Astrocyte (in vitro differentiated cells and primary cell): ENCODE results near the gene CFTR. TPM values are rescaled to one million over a fixed set of nuclear protein-coding genes. Genes with fewer than 3 reads are reported as not detected.

Experiments
- DNase-seq: peaks from one replicate; pipeline ENCODE4 v3.0.0-alpha.2; 2010; ENCODE audit warnings: low read depth
- FAIRE-seq: peaks from 2 replicates; lab custom pipeline; 2011; peaks lifted over from hg19 to GRCh38; lab: Jason Lieb, UNC
- H2AFZ ChIP-seq: 2 replicates; pipeline ENCODE4 v1.6.0; 2012; ENCODE audit warnings: low read depth, low read length, inconsistent platforms
- H3K27ac ChIP-seq: 2 replicates; pipeline ENCODE4 v1.5.1; 2011; ENCODE audit warnings: low read depth, low read length, inconsistent platforms
- H3K27me3 ChIP-seq: 2 replicates; pipeline ENCODE4 v1.6.0; 2011; ENCODE audit warnings: low read length, inconsistent platforms; ENCODE audit not compliant: insufficient read depth
- H3K36me3 ChIP-seq: 2 replicates; pipeline ENCODE4 v1.5.1; 2011; ENCODE audit warnings: low read length, inconsistent platforms; ENCODE audit not compliant: insufficient read depth
- H3K4me1 ChIP-seq: 2 replicates; pipeline ENCODE4 v1.5.1; 2011; ENCODE audit warnings: low read length, inconsistent platforms; ENCODE audit not compliant: insufficient read depth
- H3K4me2 ChIP-seq: 2 replicates; pipeline ENCODE4 v1.6.0; 2012; ENCODE audit warnings: low read length, inconsistent platforms
- H3K4me3 ChIP-seq: 2 replicates; pipeline ENCODE4 v1.5.1; 2011; ENCODE audit warnings: low read depth, mild to moderate bottlenecking, low read length, inconsistent platforms; ENCODE audit not compliant: insufficient read depth
- H3K79me2 ChIP-seq: 2 replicates; pipeline ENCODE4 v1.6.0; 2012; ENCODE audit warnings: mild to moderate bottlenecking, low read length, inconsistent platforms; ENCODE audit not compliant: insufficient read depth
- H3K9ac ChIP-seq: 2 replicates; pipeline ENCODE4 v1.6.0; 2012; ENCODE audit warnings: mild to moderate bottlenecking, low read length, inconsistent platforms
- H3K9me3 ChIP-seq: 2 replicates; pipeline ENCODE4 v1.5.1; 2012; ENCODE audit warnings: low read depth, mild to moderate bottlenecking, low read length, inconsistent platforms; ENCODE audit not compliant: insufficient read depth
- H4K20me1 ChIP-seq: 2 replicates; pipeline ENCODE4 v1.6.0; 2012; ENCODE audit warnings: low read length, inconsistent platforms; ENCODE audit not compliant: insufficient read depth
- H3K27ac Mint-ChIP-seq: one replicate; pipeline ENCODE4 v1.8.0; 2021; ENCODE audit warnings: mild to moderate bottlenecking, mixed read lengths; ENCODE audit not compliant: unreplicated experiment
- H3K27me3 Mint-ChIP-seq: one replicate; pipeline ENCODE4 v1.8.0; 2021; ENCODE audit warnings: low read depth, mixed read lengths; ENCODE audit not compliant: unreplicated experiment
- H3K36me3 Mint-ChIP-seq: one replicate; pipeline ENCODE4 v1.8.0; 2021; ENCODE audit warnings: low read depth, mixed read lengths; ENCODE audit not compliant: unreplicated experiment
- H3K4me1 Mint-ChIP-seq: one replicate; pipeline ENCODE4 v1.8.0; 2021; ENCODE audit warnings: low read depth, mixed read lengths; ENCODE audit not compliant: unreplicated experiment
- H3K4me3 Mint-ChIP-seq: one replicate; pipeline ENCODE4 v1.8.0; 2021; ENCODE audit warnings: mild to moderate bottlenecking, moderate library complexity, mixed read lengths; ENCODE audit not compliant: unreplicated experiment
- H3K9me3 Mint-ChIP-seq: one replicate; pipeline ENCODE4 v1.8.0; 2021; ENCODE audit warnings: mild to moderate bottlenecking, mixed read lengths; ENCODE audit not compliant: unreplicated experiment
- EZH2 ChIP-seq: IDR thresholded peaks from 2 replicates; pipeline ENCODE4 v1.6.1; 2012; ENCODE audit warnings: mild to moderate bottlenecking, low read length, inconsistent platforms; ENCODE audit not compliant: insufficient read depth
- total RNA-seq: library from RNA; stranded (reverse); gene quantifications from 2 replicates; pipeline ENCODE4 v1.2.1, GENCODE V29; 2021
- TF ChIP-seq, protein P1 (sequence below): IDR thresholded peaks from 2 replicates; pipeline ENCODE4 v1.5.1; 2011; ENCODE audit warnings: low read depth, mild to moderate bottlenecking, inconsistent platforms, low read length, moderate library complexity; ENCODE audit not compliant: insufficient read depth

Gene CFTR
- total RNA-seq, 1 donor from 2014 or later = 2.5 TPM

DNA sequence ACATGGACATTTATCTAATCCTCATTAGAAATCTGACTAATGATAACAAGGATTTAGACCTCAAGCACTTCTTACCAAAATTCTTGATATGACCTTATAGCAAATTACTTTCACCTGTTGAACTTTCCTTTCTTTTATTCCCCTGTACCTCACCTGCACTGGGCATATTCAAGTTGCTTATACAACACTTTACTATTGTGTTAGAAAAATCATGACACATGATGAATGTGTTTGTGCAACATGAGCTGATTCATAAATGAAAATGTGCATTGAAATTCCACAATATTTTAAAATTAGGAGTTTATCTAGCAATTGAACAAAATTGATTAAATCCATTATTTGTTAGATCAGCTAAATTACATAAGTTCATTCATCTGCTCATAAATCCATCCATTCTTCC, 160.6 kb downstream of the CFTR start:
- no peak overlapping the region for H3K4me3 Mint-ChIP-seq
- no peaks in the 10 kb centered on the region for H3K27me3 ChIP-seq
- H3K4me1 Mint-ChIP-seq = peaks cover 4% of the 10 kb centered on the region
- H3K4me2 ChIP-seq = no peak overlapping the region
- H3K79me2 ChIP-seq = no peaks in the 10 kb centered on the region
- TF ChIP-seq, protein P1, sequence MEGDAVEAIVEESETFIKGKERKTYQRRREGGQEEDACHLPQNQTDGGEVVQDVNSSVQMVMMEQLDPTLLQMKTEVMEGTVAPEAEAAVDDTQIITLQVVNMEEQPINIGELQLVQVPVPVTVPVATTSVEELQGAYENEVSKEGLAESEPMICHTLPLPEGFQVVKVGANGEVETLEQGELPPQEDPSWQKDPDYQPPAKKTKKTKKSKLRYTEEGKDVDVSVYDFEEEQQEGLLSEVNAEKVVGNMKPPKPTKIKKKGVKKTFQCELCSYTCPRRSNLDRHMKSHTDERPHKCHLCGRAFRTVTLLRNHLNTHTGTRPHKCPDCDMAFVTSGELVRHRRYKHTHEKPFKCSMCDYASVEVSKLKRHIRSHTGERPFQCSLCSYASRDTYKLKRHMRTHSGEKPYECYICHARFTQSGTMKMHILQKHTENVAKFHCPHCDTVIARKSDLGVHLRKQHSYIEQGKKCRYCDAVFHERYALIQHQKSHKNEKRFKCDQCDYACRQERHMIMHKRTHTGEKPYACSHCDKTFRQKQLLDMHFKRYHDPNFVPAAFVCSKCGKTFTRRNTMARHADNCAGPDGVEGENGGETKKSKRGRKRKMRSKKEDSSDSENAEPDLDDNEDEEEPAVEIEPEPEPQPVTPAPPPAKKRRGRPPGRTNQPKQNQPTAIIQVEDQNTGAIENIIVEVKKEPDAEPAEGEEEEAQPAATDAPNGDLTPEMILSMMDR = no peak
- no peak for TF ChIP-seq EZH2
- no peak overlapping the region for H3K4me3 ChIP-seq
- no peaks in the 10 kb centered on the region for H4K20me1 ChIP-seq
- H3K36me3 ChIP-seq = no peaks in the 10 kb centered on the region
- no peaks in the 10 kb centered on the region for H3K9me3 ChIP-seq
- no peak overlapping the region for H3K27ac Mint-ChIP-seq
- H3K27me3 Mint-ChIP-seq = no peaks in the 10 kb centered on the region
- H3K4me1 ChIP-seq = peaks cover 6% of the 10 kb centered on the region
- FAIRE-seq = no peak
- no peak overlapping the region for H3K9ac ChIP-seq
- DNase-seq = no peak
- no peaks in the 10 kb centered on the region for H3K9me3 Mint-ChIP-seq
- no peak overlapping the region for H3K27ac ChIP-seq
- no peak overlapping the region for H2AFZ ChIP-seq
- H3K36me3 Mint-ChIP-seq = no peaks in the 10 kb centered on the region

DNA sequence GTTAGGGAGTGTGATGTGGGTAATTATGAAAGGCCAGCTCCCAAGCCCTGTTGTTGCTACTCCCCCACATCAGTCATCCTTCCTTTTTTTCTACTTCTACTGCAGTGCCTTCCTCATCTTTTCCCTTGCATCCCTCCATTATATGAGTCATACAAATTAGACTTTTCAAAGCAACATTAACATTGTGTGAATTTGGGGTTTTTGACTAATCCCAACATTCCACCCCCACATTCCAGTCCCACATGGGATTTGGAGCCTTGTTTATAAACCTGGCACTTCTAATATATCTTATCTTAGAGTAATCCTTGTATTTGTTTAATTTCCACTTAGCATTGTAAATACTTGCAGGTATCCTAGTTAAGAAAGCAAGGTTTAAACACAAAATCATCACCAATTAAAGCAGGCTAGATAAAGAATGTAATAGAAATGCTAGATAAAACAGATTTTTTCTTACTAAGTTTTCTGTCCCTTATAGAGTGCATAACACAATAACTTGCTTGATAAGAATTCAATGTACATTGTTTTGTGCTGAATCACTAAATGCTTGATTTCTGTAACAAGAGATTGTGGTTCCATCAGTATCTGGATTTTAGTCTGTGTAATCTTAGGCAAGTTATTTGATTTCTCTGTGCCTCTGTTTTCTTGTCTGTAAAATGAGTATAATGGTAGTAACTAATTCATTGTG, 165.8 kb downstream of the CFTR start:
- peak; percentile 89 for DNase-seq
- no peaks in the 10 kb centered on the region for H4K20me1 ChIP-seq
- Mint-ChIP-seq H3K27me3 (no peaks in the 10 kb centered on the region), H3K9me3 (no peaks in the 10 kb centered on the region), H3K27ac (no peak overlapping the region), H3K36me3 (no peaks in the 10 kb centered on the region), H3K4me3 (no peak overlapping the region), H3K4me1 (peaks cover 6% of the 10 kb centered on the region)
- H3K4me1 ChIP-seq = peaks cover 11% of the 10 kb centered on the region
- peak overlapping the region; percentile 47 for H3K27ac ChIP-seq
- H3K4me3 ChIP-seq = no peak overlapping the region
- no peaks in the 10 kb centered on the region for H3K36me3 ChIP-seq
- peak overlapping the region; percentile 38 for H3K4me2 ChIP-seq
- TF ChIP-seq, protein P1 = no peak
- no peak for TF ChIP-seq EZH2
- no peaks in the 10 kb centered on the region for H3K79me2 ChIP-seq
- no peaks in the 10 kb centered on the region for H3K27me3 ChIP-seq
- no peak overlapping the region for H3K9ac ChIP-seq
- FAIRE-seq = no peak
- no peaks in the 10 kb centered on the region for H3K9me3 ChIP-seq
- H2AFZ ChIP-seq = no peak overlapping the region

DNA sequence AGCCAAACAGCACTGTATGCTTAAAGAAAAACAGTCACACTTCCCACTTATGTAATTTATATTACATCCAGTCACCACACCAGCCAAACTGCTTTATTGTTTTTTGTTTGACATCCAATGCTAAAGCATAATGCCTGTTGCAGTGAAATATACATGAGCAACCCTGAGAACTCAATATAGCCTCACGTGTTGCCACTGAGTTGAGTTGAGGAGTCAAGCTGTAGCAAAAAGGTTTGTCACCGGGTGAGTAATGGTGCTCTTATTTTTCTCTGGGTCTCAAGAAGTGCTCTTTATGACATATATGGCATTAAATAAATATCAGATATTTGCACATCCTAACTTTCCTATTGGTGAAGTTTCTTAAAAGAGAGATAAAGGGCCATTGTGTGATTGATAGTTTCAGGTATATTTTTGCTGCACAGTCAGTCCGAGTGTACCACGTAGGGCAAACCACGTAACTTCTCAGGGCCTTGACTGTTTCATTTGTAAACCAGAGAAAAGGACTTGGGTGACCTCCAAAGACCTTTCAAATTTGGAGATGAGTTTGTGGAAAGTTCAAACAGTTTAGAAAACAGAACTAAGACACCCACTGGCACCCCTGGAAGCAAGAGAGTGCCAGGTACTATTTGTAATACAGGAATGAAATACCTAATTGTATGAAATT, 168.5 kb downstream of the CFTR start:
- H3K4me2 ChIP-seq = no peak overlapping the region
- Mint-ChIP-seq H3K36me3 (no peaks in the 10 kb centered on the region), H3K9me3 (no peaks in the 10 kb centered on the region), H3K4me1 (peaks cover 6% of the 10 kb centered on the region), H3K27ac (no peak overlapping the region), H3K27me3 (no peaks in the 10 kb centered on the region), H3K4me3 (no peak overlapping the region)
- no peak for TF ChIP-seq EZH2
- TF ChIP-seq, protein P1 = no peak
- H3K9ac ChIP-seq = no peak overlapping the region
- no peak overlapping the region for H2AFZ ChIP-seq
- H3K4me3 ChIP-seq = no peak overlapping the region
- H3K36me3 ChIP-seq = no peaks in the 10 kb centered on the region
- H3K27ac ChIP-seq = no peak overlapping the region
- H4K20me1 ChIP-seq = no peaks in the 10 kb centered on the region
- no peak for DNase-seq
- peaks cover 11% of the 10 kb centered on the region for H3K4me1 ChIP-seq
- no peaks in the 10 kb centered on the region for H3K27me3 ChIP-seq
- no peak for FAIRE-seq
- no peaks in the 10 kb centered on the region for H3K79me2 ChIP-seq
- H3K9me3 ChIP-seq = no peaks in the 10 kb centered on the region
